ENCODE data around the gene ROBO3.

The ROBO3 gene

GRCh38 chr11:124841840-124842239 is 23.4 kb upstream of the ROBO3 start:
- in situ Hi-C loops (cut with MboI; ENCODE audit: low pct_unique_long_range_greater_than_20kb, low sequenced_read_pairs) = loop anchor here (25.0 kb wide), 1 partner anchor 180 kb away; the partner anchor contains the start of genes SIAE and SPA17
- DNase-seq = no peak

- in situ Hi-C loops (cut with MboI; ENCODE audit: low pct_unique_long_range_greater_than_20kb, low sequenced_read_pairs) = loop anchor here (25.0 kb wide), 1 partner anchor 180 kb away; the partner anchor contains the start of genes SIAE and SPA17
Measured at GRCh38 chr11:124842305-124842704, 22.9 kb upstream of the ROBO3 start.

GRCh38 chr11:124843616-124843910 is 21.7 kb upstream of the ROBO3 start:
- in situ Hi-C loops (cut with MboI; ENCODE audit: low pct_unique_long_range_greater_than_20kb, low sequenced_read_pairs) = loop anchor here (25.0 kb wide), 1 partner anchor 181 kb away; the partner anchor contains the start of genes SIAE and SPA17

More at GRCh38 chr11:124842305-124842704, 22.9 kb upstream of the ROBO3 start:
- DNase-seq = no peak

GRCh38 chr11:124844664-124845079 is 20.6 kb upstream of the ROBO3 start:
- DNase-seq = no peak
- in situ Hi-C loops (cut with MboI; ENCODE audit: low pct_unique_long_range_greater_than_20kb, low sequenced_read_pairs) = loop anchor here (25.0 kb wide), 1 partner anchor 182 kb away; the partner anchor contains the start of genes SIAE and SPA17

More at GRCh38 chr11:124843616-124843910, 21.7 kb upstream of the ROBO3 start:
- no peak for DNase-seq

- DNase-seq = no peak
- in situ Hi-C loops (cut with MboI; ENCODE audit: low pct_unique_long_range_greater_than_20kb, low sequenced_read_pairs) = loop anchor here (25.0 kb wide), 1 partner anchor 184 kb away; the partner anchor contains the start of genes SIAE and SPA17
Measured at GRCh38 chr11:124846070-124846673, 19.1 kb upstream of the ROBO3 start.

- in situ Hi-C loops (cut with MboI; ENCODE audit: low pct_unique_long_range_greater_than_20kb, low sequenced_read_pairs) = no loop called here
- no peak for DNase-seq
Measured at GRCh38 chr11:124859171-124859570, 6.1 kb upstream of the ROBO3 start.

- DNase-seq = no peak
- in situ Hi-C loops (cut with MboI; ENCODE audit: low pct_unique_long_range_greater_than_20kb, low sequenced_read_pairs) = no loop called here
Measured at GRCh38 chr11:124861670-124862069, 3.6 kb upstream of the ROBO3 start.

- in situ Hi-C loops (cut with MboI; ENCODE audit: low pct_unique_long_range_greater_than_20kb, low sequenced_read_pairs) = no loop called here
- DNase-seq = no peak
Measured at GRCh38 chr11:124863137-124863825, 2.0 kb upstream of the ROBO3 start.

GRCh38 chr11:124863826-124864165 is 1.4 kb upstream of the ROBO3 start:
- DNase-seq = no peak
- in situ Hi-C loops (cut with MboI; ENCODE audit: low pct_unique_long_range_greater_than_20kb, low sequenced_read_pairs) = no loop called here

- in situ Hi-C loops (cut with MboI; ENCODE audit: low pct_unique_long_range_greater_than_20kb, low sequenced_read_pairs) = no loop called here
Measured at GRCh38 chr11:124864176-124864891, 898 bp upstream of the ROBO3 start.

GRCh38 chr11:124864892-124865180 is 396 bp upstream of the ROBO3 start:
- no peak for DNase-seq
- in situ Hi-C loops (cut with MboI; ENCODE audit: low pct_unique_long_range_greater_than_20kb, low sequenced_read_pairs) = no loop called here

More at GRCh38 chr11:124864176-124864891, 898 bp upstream of the ROBO3 start:
- no peak for DNase-seq

GRCh38 chr11:124865902-124866851 is 945 bp downstream of the ROBO3 start:
- in situ Hi-C loops (cut with MboI; ENCODE audit: low pct_unique_long_range_greater_than_20kb, low sequenced_read_pairs) = no loop called here
- peak; percentile 46 for DNase-seq

GRCh38 chr11:124867700-124868099 is 2.5 kb downstream of the ROBO3 start:
- DNase-seq = peak; percentile 31

GRCh38 chr11:124868331-124869274 is 3.4 kb downstream of the ROBO3 start:
- no peak for DNase-seq
- in situ Hi-C loops (cut with MboI; ENCODE audit: low pct_unique_long_range_greater_than_20kb, low sequenced_read_pairs) = no loop called here

More at GRCh38 chr11:124867700-124868099, 2.5 kb downstream of the ROBO3 start:
- in situ Hi-C loops (cut with MboI; ENCODE audit: low pct_unique_long_range_greater_than_20kb, low sequenced_read_pairs) = no loop called here

GRCh38 chr11:124869331-124869730 is 4.1 kb downstream of the ROBO3 start:
- in situ Hi-C loops (cut with MboI; ENCODE audit: low pct_unique_long_range_greater_than_20kb, low sequenced_read_pairs) = no loop called here
- no peak for DNase-seq

GRCh38 chr11:124869856-124870387 is 4.7 kb downstream of the ROBO3 start:
- DNase-seq = no peak
- in situ Hi-C loops (cut with MboI; ENCODE audit: low pct_unique_long_range_greater_than_20kb, low sequenced_read_pairs) = no loop called here

- in situ Hi-C loops (cut with MboI; ENCODE audit: low pct_unique_long_range_greater_than_20kb, low sequenced_read_pairs) = no loop called here
- DNase-seq = no peak
Measured at GRCh38 chr11:124870430-124870829, 5.2 kb downstream of the ROBO3 start.

- in situ Hi-C loops (cut with MboI; ENCODE audit: low pct_unique_long_range_greater_than_20kb, low sequenced_read_pairs) = no loop called here
- DNase-seq = no peak
Measured at GRCh38 chr11:124872280-124872679, 7.0 kb downstream of the ROBO3 start.
